Measurements from ENCODE around the gene ASB1. TPM values are rescaled to one million over a fixed set of nuclear protein-coding genes. Genes with fewer than 3 reads are reported as not detected.

The ASB1 gene
- total RNA-seq, 1 experiment from 2014 or later, result 33.0 TPM

GRCh38 chr2:238494573-238494961 lies 67.8 kb downstream of the ASB1 start:
- DNase-seq (ENCODE audit: low spot score), result no peak

- no peak for DNase-seq (ENCODE audit: low spot score)
Measured at GRCh38 chr2:238495422-238495821, 68.7 kb downstream of the ASB1 start.

- DNase-seq (ENCODE audit: low spot score), result no peak
Measured at GRCh38 chr2:238496756-238497609, 70.3 kb downstream of the ASB1 start.

GRCh38 chr2:238497610-238498005 lies 70.9 kb downstream of the ASB1 start:
- no peak for DNase-seq (ENCODE audit: low spot score)

GRCh38 chr2:238498188-238498587 lies 71.5 kb downstream of the ASB1 start:
- no peak for DNase-seq (ENCODE audit: low spot score)

GRCh38 chr2:238498691-238499295 lies 72.1 kb downstream of the ASB1 start:
- DNase-seq (ENCODE audit: low spot score), result no peak

- DNase-seq (ENCODE audit: low spot score), result no peak
Measured at GRCh38 chr2:238499731-238500580, 73.2 kb downstream of the ASB1 start.

- DNase-seq (ENCODE audit: low spot score), result no peak
Measured at GRCh38 chr2:238501311-238501710, 74.6 kb downstream of the ASB1 start.

Other genes starting within 250 kb of the ASB1 start
- gene ILKAP, start 223.2 kb upstream of the ASB1 start, total RNA-seq (2014; rRNA removed; shearing (Covaris generic)), result 13.4 and 18.8 TPM in 2 replicates
- 4.8 and 6.3 TPM in 2 replicates for gene HES6, start 186.9 kb upstream of the ASB1 start, total RNA-seq (2014; rRNA removed; shearing (Covaris generic))
- 3.9 and 4.6 TPM in 2 replicates for gene PER2, start 138.3 kb upstream of the ASB1 start, total RNA-seq (2014; rRNA removed; shearing (Covaris generic))
- gene TRAF3IP1, start 106.4 kb upstream of the ASB1 start, total RNA-seq (2014; rRNA removed; shearing (Covaris generic)), result 1.8 and 7.4 TPM in 2 replicates

All from H4 (cell line).